NT2/D1 (cell line): ENCODE measurements around the gene COL9A1.
"Not testable (repeated sequence)": the region's sequence is repeated elsewhere in the genome, so short reads cannot be mapped to it uniquely, and the experiment has no call there.

ENCODE experiments used
- SUZ12 ChIP-seq: IDR thresholded peaks from 2 replicates; pipeline ENCODE4 v1.6.1; 2011; ENCODE audit not compliant: insufficient read length, insufficient read depth; ENCODE audit errors: extremely low read depth
- YY1 ChIP-seq: IDR thresholded peaks from 2 replicates; pipeline ENCODE4 v1.6.1; 2011; ENCODE audit not compliant: insufficient read length, insufficient read depth
- ZNF274 ChIP-seq: IDR thresholded peaks from 2 replicates; pipeline ENCODE4 v1.6.1; 2011; ENCODE audit warnings: mild to moderate bottlenecking, low read depth, low read length

- not testable (repeated sequence) for TF ChIP-seq YY1, SUZ12, ZNF274
Measured at GRCh38 chr6:70308142-70308541, 5.3 kb upstream of the COL9A1 start.
